Astrocyte (in vitro differentiated cells and primary cell): ENCODE data around the gene GRIN3A. TPM values are rescaled to one million over a fixed set of nuclear protein-coding genes. Genes with fewer than 3 reads are reported as not detected.

Source experiments
- DNase-seq: peaks from one replicate; pipeline ENCODE4 v3.0.0-alpha.2; 2010; ENCODE audit warnings: low read depth
- FAIRE-seq: peaks from 2 replicates; lab custom pipeline; 2011; peaks lifted over from hg19 to GRCh38; lab: Jason Lieb, UNC
- H2AFZ ChIP-seq: 2 replicates; pipeline ENCODE4 v1.6.0; 2012; ENCODE audit warnings: low read depth, low read length, inconsistent platforms
- H3K27ac ChIP-seq: 2 replicates; pipeline ENCODE4 v1.5.1; 2011; ENCODE audit warnings: low read depth, low read length, inconsistent platforms
- H3K27me3 ChIP-seq: 2 replicates; pipeline ENCODE4 v1.6.0; 2011; ENCODE audit warnings: low read length, inconsistent platforms; ENCODE audit not compliant: insufficient read depth
- H3K36me3 ChIP-seq: 2 replicates; pipeline ENCODE4 v1.5.1; 2011; ENCODE audit warnings: low read length, inconsistent platforms; ENCODE audit not compliant: insufficient read depth
- H3K4me1 ChIP-seq: 2 replicates; pipeline ENCODE4 v1.5.1; 2011; ENCODE audit warnings: low read length, inconsistent platforms; ENCODE audit not compliant: insufficient read depth
- H3K4me2 ChIP-seq: 2 replicates; pipeline ENCODE4 v1.6.0; 2012; ENCODE audit warnings: low read length, inconsistent platforms
- H3K4me3 ChIP-seq: 2 replicates; pipeline ENCODE4 v1.5.1; 2011; ENCODE audit warnings: low read depth, mild to moderate bottlenecking, low read length, inconsistent platforms; ENCODE audit not compliant: insufficient read depth
- H3K79me2 ChIP-seq: 2 replicates; pipeline ENCODE4 v1.6.0; 2012; ENCODE audit warnings: mild to moderate bottlenecking, low read length, inconsistent platforms; ENCODE audit not compliant: insufficient read depth
- H3K9ac ChIP-seq: 2 replicates; pipeline ENCODE4 v1.6.0; 2012; ENCODE audit warnings: mild to moderate bottlenecking, low read length, inconsistent platforms
- H3K9me3 ChIP-seq: 2 replicates; pipeline ENCODE4 v1.5.1; 2012; ENCODE audit warnings: low read depth, mild to moderate bottlenecking, low read length, inconsistent platforms; ENCODE audit not compliant: insufficient read depth
- H4K20me1 ChIP-seq: 2 replicates; pipeline ENCODE4 v1.6.0; 2012; ENCODE audit warnings: low read length, inconsistent platforms; ENCODE audit not compliant: insufficient read depth
- H3K27ac Mint-ChIP-seq: one replicate; pipeline ENCODE4 v1.8.0; 2021; ENCODE audit warnings: mild to moderate bottlenecking, mixed read lengths; ENCODE audit not compliant: unreplicated experiment
- H3K27me3 Mint-ChIP-seq: one replicate; pipeline ENCODE4 v1.8.0; 2021; ENCODE audit warnings: low read depth, mixed read lengths; ENCODE audit not compliant: unreplicated experiment
- H3K36me3 Mint-ChIP-seq: one replicate; pipeline ENCODE4 v1.8.0; 2021; ENCODE audit warnings: low read depth, mixed read lengths; ENCODE audit not compliant: unreplicated experiment
- H3K4me1 Mint-ChIP-seq: one replicate; pipeline ENCODE4 v1.8.0; 2021; ENCODE audit warnings: low read depth, mixed read lengths; ENCODE audit not compliant: unreplicated experiment
- H3K4me3 Mint-ChIP-seq: one replicate; pipeline ENCODE4 v1.8.0; 2021; ENCODE audit warnings: mild to moderate bottlenecking, moderate library complexity, mixed read lengths; ENCODE audit not compliant: unreplicated experiment
- H3K9me3 Mint-ChIP-seq: one replicate; pipeline ENCODE4 v1.8.0; 2021; ENCODE audit warnings: mild to moderate bottlenecking, mixed read lengths; ENCODE audit not compliant: unreplicated experiment
- EZH2 ChIP-seq: IDR thresholded peaks from 2 replicates; pipeline ENCODE4 v1.6.1; 2012; ENCODE audit warnings: mild to moderate bottlenecking, low read length, inconsistent platforms; ENCODE audit not compliant: insufficient read depth
- total RNA-seq: library from RNA; stranded (reverse); gene quantifications from 2 replicates; pipeline ENCODE4 v1.2.1, GENCODE V29; 2021
- TF ChIP-seq, protein P1 (sequence below): IDR thresholded peaks from 2 replicates; pipeline ENCODE4 v1.5.1; 2011; ENCODE audit warnings: low read depth, mild to moderate bottlenecking, inconsistent platforms, low read length, moderate library complexity; ENCODE audit not compliant: insufficient read depth

GRIN3A gene
- total RNA-seq, 1 donor from 2014 or later = not detected

DNA sequence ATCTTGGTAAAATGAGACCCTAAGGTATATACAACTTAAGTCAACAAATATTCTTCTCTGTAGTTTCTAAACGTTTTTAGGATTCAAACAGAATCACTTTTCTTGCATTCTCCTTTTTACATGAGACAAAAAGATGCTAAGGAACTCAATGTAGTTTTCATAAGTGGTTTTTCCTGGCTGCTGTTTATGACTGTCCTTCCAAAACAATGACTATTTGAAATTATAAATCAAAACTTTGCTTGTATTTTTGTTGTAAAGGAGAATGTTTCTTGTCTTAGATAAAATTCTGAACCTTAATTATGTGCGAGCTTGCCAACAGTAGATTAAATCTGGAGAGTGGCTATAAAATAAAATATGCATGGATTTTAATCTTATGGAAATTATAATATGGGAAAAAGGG is 53.8 kb downstream of the GRIN3A start:
- no peaks in the 10 kb centered on the region for H3K4me1 Mint-ChIP-seq
- no peaks in the 10 kb centered on the region for H3K36me3 Mint-ChIP-seq
- Histone ChIP-seq H3K4me1 (no peaks in the 10 kb centered on the region), H3K27ac (no peak overlapping the region), H3K27me3 (no peaks in the 10 kb centered on the region), H3K9me3 (no peaks in the 10 kb centered on the region), H3K4me2 (no peak overlapping the region), H4K20me1 (no peaks in the 10 kb centered on the region), H3K79me2 (no peaks in the 10 kb centered on the region), H3K4me3 (no peak overlapping the region), H2AFZ (no peak overlapping the region), H3K36me3 (no peaks in the 10 kb centered on the region), H3K9ac (no peak overlapping the region)
- no peaks in the 10 kb centered on the region for H3K9me3 Mint-ChIP-seq
- no peaks in the 10 kb centered on the region for H3K27me3 Mint-ChIP-seq
- no peak for TF ChIP-seq EZH2
- TF ChIP-seq, protein P1, sequence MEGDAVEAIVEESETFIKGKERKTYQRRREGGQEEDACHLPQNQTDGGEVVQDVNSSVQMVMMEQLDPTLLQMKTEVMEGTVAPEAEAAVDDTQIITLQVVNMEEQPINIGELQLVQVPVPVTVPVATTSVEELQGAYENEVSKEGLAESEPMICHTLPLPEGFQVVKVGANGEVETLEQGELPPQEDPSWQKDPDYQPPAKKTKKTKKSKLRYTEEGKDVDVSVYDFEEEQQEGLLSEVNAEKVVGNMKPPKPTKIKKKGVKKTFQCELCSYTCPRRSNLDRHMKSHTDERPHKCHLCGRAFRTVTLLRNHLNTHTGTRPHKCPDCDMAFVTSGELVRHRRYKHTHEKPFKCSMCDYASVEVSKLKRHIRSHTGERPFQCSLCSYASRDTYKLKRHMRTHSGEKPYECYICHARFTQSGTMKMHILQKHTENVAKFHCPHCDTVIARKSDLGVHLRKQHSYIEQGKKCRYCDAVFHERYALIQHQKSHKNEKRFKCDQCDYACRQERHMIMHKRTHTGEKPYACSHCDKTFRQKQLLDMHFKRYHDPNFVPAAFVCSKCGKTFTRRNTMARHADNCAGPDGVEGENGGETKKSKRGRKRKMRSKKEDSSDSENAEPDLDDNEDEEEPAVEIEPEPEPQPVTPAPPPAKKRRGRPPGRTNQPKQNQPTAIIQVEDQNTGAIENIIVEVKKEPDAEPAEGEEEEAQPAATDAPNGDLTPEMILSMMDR = no peak
- FAIRE-seq (no peak), DNase-seq (no peak)
- H3K4me3 Mint-ChIP-seq = no peak overlapping the region
- no peak overlapping the region for H3K27ac Mint-ChIP-seq

DNA sequence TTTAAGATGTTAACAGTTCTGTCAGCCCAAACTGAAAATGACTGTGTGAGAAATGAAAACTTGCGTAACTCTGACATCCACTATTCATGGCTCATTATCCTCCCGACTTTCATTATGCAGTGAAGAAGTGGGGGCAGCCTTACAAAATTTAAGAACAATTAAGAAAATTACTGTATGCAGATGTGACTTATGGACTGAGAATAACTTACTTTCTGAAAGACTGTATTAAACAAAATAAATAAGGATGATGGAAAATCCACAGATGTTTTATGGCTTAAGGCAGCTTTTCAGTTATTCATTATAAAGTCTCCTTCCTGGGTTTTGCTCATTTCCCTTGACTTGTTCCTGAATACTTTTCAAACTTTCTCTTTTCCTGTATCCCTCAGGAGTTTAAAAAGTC is 55.2 kb downstream of the GRIN3A start:
- Histone ChIP-seq H3K36me3 (no peaks in the 10 kb centered on the region), H3K9me3 (no peaks in the 10 kb centered on the region), H3K27me3 (no peaks in the 10 kb centered on the region), H3K79me2 (no peaks in the 10 kb centered on the region), H3K27ac (no peak overlapping the region), H3K9ac (no peak overlapping the region), H4K20me1 (no peaks in the 10 kb centered on the region), H3K4me2 (no peak overlapping the region), H3K4me1 (no peaks in the 10 kb centered on the region), H3K4me3 (no peak overlapping the region), H2AFZ (no peak overlapping the region)
- no peak overlapping the region for H3K4me3 Mint-ChIP-seq
- no peaks in the 10 kb centered on the region for H3K4me1 Mint-ChIP-seq
- H3K36me3 Mint-ChIP-seq = no peaks in the 10 kb centered on the region
- DNase-seq (no peak), FAIRE-seq (no peak)
- H3K27me3 Mint-ChIP-seq = no peaks in the 10 kb centered on the region
- no peak overlapping the region for H3K27ac Mint-ChIP-seq
- H3K9me3 Mint-ChIP-seq = no peaks in the 10 kb centered on the region
- TF ChIP-seq, protein P1 = no peak
- no peak for TF ChIP-seq EZH2

DNA sequence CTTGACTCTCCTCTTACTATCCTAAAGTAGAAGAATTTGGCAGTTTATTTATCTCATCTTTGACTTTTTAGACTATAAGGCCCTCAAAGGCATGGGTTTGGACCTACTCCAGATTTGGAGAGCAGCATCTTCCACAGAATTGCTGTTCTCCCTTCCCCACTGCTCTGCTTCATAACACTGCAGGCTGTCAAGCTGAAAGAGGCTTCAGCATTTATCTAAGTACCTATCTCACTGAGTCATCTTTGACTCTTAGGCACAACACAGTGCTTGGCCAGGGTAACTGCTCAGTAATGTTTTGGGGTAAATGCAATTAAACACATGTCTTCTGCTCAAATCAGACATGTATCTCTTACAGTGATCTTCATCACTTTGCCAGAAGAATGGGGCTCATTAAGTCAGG is 60.6 kb downstream of the GRIN3A start:
- no peak overlapping the region for H3K4me2 ChIP-seq
- FAIRE-seq (no peak), DNase-seq (no peak)
- H3K9ac ChIP-seq = no peak overlapping the region
- H2AFZ ChIP-seq = no peak overlapping the region
- H3K4me1 ChIP-seq = no peaks in the 10 kb centered on the region
- H3K27me3 Mint-ChIP-seq = no peaks in the 10 kb centered on the region
- no peaks in the 10 kb centered on the region for H3K27me3 ChIP-seq
- H3K9me3 ChIP-seq = no peaks in the 10 kb centered on the region
- H3K27ac Mint-ChIP-seq = no peak overlapping the region
- H3K36me3 Mint-ChIP-seq = no peaks in the 10 kb centered on the region
- H3K4me3 ChIP-seq = no peak overlapping the region
- no peaks in the 10 kb centered on the region for H3K4me1 Mint-ChIP-seq
- H3K4me3 Mint-ChIP-seq = no peak overlapping the region
- no peaks in the 10 kb centered on the region for H4K20me1 ChIP-seq
- no peak for TF ChIP-seq EZH2
- TF ChIP-seq, protein P1 = no peak
- H3K9me3 Mint-ChIP-seq = no peaks in the 10 kb centered on the region
- H3K36me3 ChIP-seq = no peaks in the 10 kb centered on the region
- H3K79me2 ChIP-seq = no peaks in the 10 kb centered on the region
- no peak overlapping the region for H3K27ac ChIP-seq
